Caco-2 (cell line): ENCODE measurements around the gene CSTA. TPM values are rescaled to one million over a fixed set of nuclear protein-coding genes. Genes with fewer than 3 reads are reported as not detected.

Experiments
- BruUV-seq: library from RNA; stranded (reverse); fragments of 400-500 nt; replicated peaks from 2 replicates; lab custom pipeline; 2021; lab: Mats Ljungman, UMichigan
- CTCF ChIA-PET: fragments of 300-600 bp; sonication (Branson Sonifier 250); formaldehyde crosslinking; loops from one replicate; lab custom pipeline; 2022; ENCODE audit warnings: antibody characterized with exemption; lab: Charles Lee
- POLR2A ChIA-PET: fragments of 300-600 bp; sonication (Branson Sonifier 250); formaldehyde crosslinking; loops from one replicate; lab custom pipeline; 2022; ENCODE audit warnings: antibody characterized with exemption; lab: Charles Lee
- DNase-seq, 2 experiments: peaks; one replicate each; pipeline versions ENCODE4 v3.0.0 to v3.0.0-alpha.2; 2020 to 2022
- H3K27me3 ChIP-seq: replicated peaks from 2 replicates; pipeline ENCODE4 v1.6.0; 2011; ENCODE audit warnings: low read length; ENCODE audit not compliant: control insufficient read depth, insufficient read depth
- H3K36me3 ChIP-seq: 2 replicates; pipeline ENCODE4 v1.5.1; 2011; ENCODE audit warnings: low read length; ENCODE audit not compliant: control insufficient read depth, insufficient read depth
- H3K4me1 ChIP-seq: fragments of 250-450 bp; sonication (Bioruptor Pico); 2 replicates; pipeline ENCODE4 v1.5.1; 2020; ENCODE audit warnings: mild to moderate bottlenecking
- H3K4me3 ChIP-seq: 2 replicates; pipeline ENCODE4 v1.5.1; 2011; ENCODE audit warnings: low read depth, mild to moderate bottlenecking, control low read depth, low read length
- H3K9me3 ChIP-seq: fragments of 250-450 bp; sonication (Bioruptor Pico); 2 replicates; pipeline ENCODE4 v1.5.1; 2020; ENCODE audit warnings: mild to moderate bottlenecking, moderate library complexity
- H3K27ac Mint-ChIP-seq: one replicate; pipeline ENCODE4 v1.8.0; 2022; ENCODE audit warnings: mixed read lengths; ENCODE audit not compliant: unreplicated experiment
- H3K27me3 Mint-ChIP-seq: one replicate; pipeline ENCODE4 v1.8.0; 2022; ENCODE audit warnings: mixed read lengths; ENCODE audit not compliant: insufficient read depth, unreplicated experiment
- H3K36me3 Mint-ChIP-seq: one replicate; pipeline ENCODE4 v1.8.0; 2022; ENCODE audit warnings: mild to moderate bottlenecking, mixed read lengths; ENCODE audit not compliant: insufficient read depth, unreplicated experiment
- H3K4me1 Mint-ChIP-seq: one replicate; pipeline ENCODE4 v1.8.0; 2022; ENCODE audit warnings: low read depth, mixed read lengths; ENCODE audit not compliant: unreplicated experiment
- H3K4me3 Mint-ChIP-seq: one replicate; pipeline ENCODE4 v1.8.0; 2022; ENCODE audit warnings: mild to moderate bottlenecking, moderate library complexity, mixed read lengths; ENCODE audit not compliant: unreplicated experiment
- H3K9me3 Mint-ChIP-seq: one replicate; pipeline ENCODE4 v1.8.0; 2022; ENCODE audit warnings: mixed read lengths; ENCODE audit not compliant: unreplicated experiment
- CTCF ChIP-seq, 2 experiments: fragments of 200-600 bp in 1 of 2; IDR thresholded peaks; 1 replicate in 1 of 2; 2 replicates in 1 of 2; pipeline versions ENCODE4 v1.5.1 to v1.8.0; 2011 to 2022; ENCODE audit warnings: antibody characterized with exemption in 1 of 2, control low read depth in 1 of 2, inconsistent platforms in 1 of 2, low read depth in 1 of 2, low read length in 1 of 2, mild to moderate bottlenecking in 1 of 2, moderate library complexity in 1 of 2; ENCODE audit not compliant: insufficient read depth in 1 of 2, severe bottlenecking in 1 of 2, unreplicated experiment in 1 of 2
- intact Hi-C: fragments of 100-400 bp; cut with micrococcal nuclease; formaldehyde crosslinking; loops from one replicate; pipeline ENCODE4 v1.10.0; 2022; ENCODE audit not compliant: unreplicated experiment
- total RNA-seq: library from RNA; stranded (reverse); gene quantifications from 2 replicates; pipeline ENCODE4 v1.2.3, GENCODE V29; 2022

Gene CSTA
- total RNA-seq, 1 experiment from 2014 or later = 1.1 TPM

- Histone ChIP-seq H3K9me3 (no peaks in the 10 kb centered on the region), H3K36me3 (no peaks in the 10 kb centered on the region), H3K27me3 (no peaks in the 10 kb centered on the region), H3K4me1 (no peaks in the 10 kb centered on the region), H3K4me3 (no peak overlapping the region)
- CTCF ChIA-PET = no interaction called here
- H3K27me3 Mint-ChIP-seq = peaks cover 3% of the 10 kb centered on the region
- peaks cover 10% of the 10 kb centered on the region for H3K9me3 Mint-ChIP-seq
- intact Hi-C loops = no loop called here
- TF ChIP-seq CTCF (IDR thresholded peaks at IDR 0.05; ENCODE audit: insufficient read depth in 1 of 2, low read depth in 1 of 2, low read length in 1 of 2, severe bottlenecking in 1 of 2, unreplicated experiment in 1 of 2) = no peak
- H3K4me3 Mint-ChIP-seq = no peak overlapping the region
- no TSS peak for BruUV-seq
- H3K27ac Mint-ChIP-seq = no peak overlapping the region
- DNase-seq = no peak
- H3K4me1 Mint-ChIP-seq = no peaks in the 10 kb centered on the region
- POLR2A ChIA-PET = no interaction called here
- no peaks in the 10 kb centered on the region for H3K36me3 Mint-ChIP-seq
Measured at GRCh38 chr3:122298239-122298638, 26.8 kb upstream of the CSTA start.

- CTCF ChIA-PET = no interaction called here
- DNase-seq = no peak
- no peaks in the 10 kb centered on the region for H3K4me1 ChIP-seq
- H3K27me3 ChIP-seq = no peaks in the 10 kb centered on the region
- Mint-ChIP-seq H3K9me3 (peaks cover 10% of the 10 kb centered on the region), H3K27ac (no peak overlapping the region), H3K36me3 (no peaks in the 10 kb centered on the region), H3K27me3 (no peaks in the 10 kb centered on the region), H3K4me3 (no peak overlapping the region), H3K4me1 (no peaks in the 10 kb centered on the region)
- H3K9me3 ChIP-seq = no peaks in the 10 kb centered on the region
- H3K36me3 ChIP-seq = no peaks in the 10 kb centered on the region
- no peak for TF ChIP-seq CTCF (IDR thresholded peaks at IDR 0.05; ENCODE audit: insufficient read depth in 1 of 2, low read depth in 1 of 2, low read length in 1 of 2, severe bottlenecking in 1 of 2, unreplicated experiment in 1 of 2)
- POLR2A ChIA-PET = no interaction called here
- no peak overlapping the region for H3K4me3 ChIP-seq
- BruUV-seq = no TSS peak
- intact Hi-C loops = no loop called here
Measured at GRCh38 chr3:122299215-122299614, 25.8 kb upstream of the CSTA start.

- intact Hi-C loops = loop anchor here (5.0 kb wide), 1 partner anchor 198 kb away; no protein-coding TSS in a partner anchor
- CTCF ChIA-PET = no interaction called here
- POLR2A ChIA-PET = no interaction called here
Measured at GRCh38 chr3:122299872-122300460, 25.1 kb upstream of the CSTA start.

More at GRCh38 chr3:122299872-122300460, 25.1 kb upstream of the CSTA start:
- no TSS peak for BruUV-seq
- Mint-ChIP-seq H3K4me3 (no peak overlapping the region), H3K9me3 (peaks cover 10% of the 10 kb centered on the region), H3K27me3 (no peaks in the 10 kb centered on the region), H3K4me1 (no peaks in the 10 kb centered on the region), H3K36me3 (no peaks in the 10 kb centered on the region), H3K27ac (no peak overlapping the region)
- H3K9me3 ChIP-seq = no peaks in the 10 kb centered on the region
- no peaks in the 10 kb centered on the region for H3K27me3 ChIP-seq
- no peaks in the 10 kb centered on the region for H3K4me1 ChIP-seq
- no peaks in the 10 kb centered on the region for H3K36me3 ChIP-seq
- DNase-seq = peak in 1 of 2 experiments; percentile 34
- TF ChIP-seq CTCF (IDR thresholded peaks at IDR 0.05; ENCODE audit: insufficient read depth in 1 of 2, low read depth in 1 of 2, low read length in 1 of 2, severe bottlenecking in 1 of 2, unreplicated experiment in 1 of 2) = peak; percentile 51 to 58
- H3K4me3 ChIP-seq = no peak overlapping the region
